Suprapubic skin (tissue), 4 donors: ENCODE results near the gene RFX3. TPM values are rescaled to one million over a fixed set of nuclear protein-coding genes. Genes with fewer than 3 reads are reported as not detected.

Experiments
- DNase-seq, 2 donors: peaks; one replicate each; pipeline ENCODE4 v3.0.0-alpha.2; 2019; ENCODE audit warnings: low spot score in 2 of 2
- H3K27ac ChIP-seq: fragments of 200-600 bp; sonication (generic); one replicate; pipeline ENCODE4 v1.5.1; 2019
- H3K27me3 ChIP-seq: fragments of 200-600 bp; sonication (generic); one replicate; pipeline ENCODE4 v1.5.1; 2019
- H3K36me3 ChIP-seq: fragments of 200-600 bp; sonication (generic); one replicate; pipeline ENCODE4 v1.5.1; 2019
- H3K4me1 ChIP-seq: fragments of 200-600 bp; sonication (generic); one replicate; pipeline ENCODE4 v1.5.1; 2019
- H3K4me3 ChIP-seq: fragments of 200-600 bp; sonication (generic); one replicate; pipeline ENCODE4 v1.5.1; 2019; ENCODE audit warnings: mild to moderate bottlenecking
- H3K9me3 ChIP-seq: fragments of 200-600 bp; sonication (generic); one replicate; pipeline ENCODE4 v1.5.1; 2019
- EP300 ChIP-seq: sonication (generic); formaldehyde crosslinking; IDR thresholded peaks from one replicate; pipeline ENCODE4 v1.6.1; 2017; ENCODE audit warnings: antibody characterized with exemption
- POLR2A ChIP-seq, 2 donors: fragments of 450-650 bp; IDR thresholded peaks; one replicate each; pipeline ENCODE4 v1.6.1; 2017; ENCODE audit warnings: antibody characterized with exemption in 2 of 2, mild to moderate bottlenecking in 2 of 2, moderate library complexity in 2 of 2
- POLR2AphosphoS5 ChIP-seq, 3 donors: sonication (generic); formaldehyde crosslinking; IDR thresholded peaks; one replicate each; pipeline ENCODE4 v1.6.1; 2017; ENCODE audit warnings: antibody characterized with exemption in 3 of 3
- WGBS: methylation state at CpG from one replicate; pipeline ENCODE4 v1.1.5; 2018; 5-methylcytosine and 5-hydroxymethylcytosine counted together
- total RNA-seq, 4 donors: library from RNA; depleted of rRNA; stranded (reverse); fragments of >200 nt; gene quantifications; one replicate each; pipeline ENCODE4 v1.1.0, GENCODE V29; 2016
- TF ChIP-seq, protein P1 (sequence below), 2 donors: fragments of 200-600 bp in 1 of 2; fragments of 450-650 bp in 1 of 2; sonication (generic) in 1 of 2; IDR thresholded peaks; one replicate each; pipeline ENCODE4 v1.5.1; 2016 to 2019; ENCODE audit warnings: antibody characterized with exemption in 2 of 2, mild to moderate bottlenecking in 1 of 2, moderate library complexity in 1 of 2

RFX3 gene
- total RNA-seq, 4 donors from 2014 or later: 7.7 to 23.5 (median 9.4) TPM

DNA sequence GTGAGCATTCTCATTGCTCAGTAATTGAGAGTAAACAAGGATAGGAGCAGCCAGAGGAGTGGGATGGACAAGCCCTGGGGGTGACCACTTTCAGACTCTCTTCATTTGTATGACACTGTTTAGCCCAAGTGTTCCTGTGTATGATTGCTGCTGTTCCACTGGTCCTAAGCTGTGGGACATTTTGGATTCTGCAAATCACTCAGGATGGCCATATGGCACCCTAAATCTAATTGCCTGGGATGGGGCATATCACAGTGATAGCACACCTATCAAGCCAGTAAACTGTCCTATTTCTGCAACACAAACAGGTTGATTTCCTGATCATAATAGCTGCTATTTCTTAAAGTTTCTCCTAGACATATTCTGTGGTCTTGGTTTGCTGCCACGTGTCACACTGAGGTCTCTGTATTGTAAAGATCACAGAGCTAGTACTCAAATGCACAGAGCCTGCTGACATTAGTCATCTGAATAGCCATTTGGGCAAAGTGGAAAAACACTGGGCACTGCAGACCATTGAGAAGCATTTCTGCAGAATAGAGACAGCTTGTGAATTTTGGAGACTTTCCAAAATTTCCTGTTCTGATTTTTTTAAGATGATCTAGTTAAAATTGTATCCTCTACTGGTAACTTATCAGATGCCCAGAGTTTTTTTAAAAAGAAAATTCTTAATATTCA, 320.2 kb downstream of the RFX3 start:
- Histone ChIP-seq H3K27me3 (no peaks in the 10 kb centered on the region), H3K36me3 (no peaks in the 10 kb centered on the region), H3K4me1 (no peaks in the 10 kb centered on the region), H3K9me3 (no peaks in the 10 kb centered on the region), H3K27ac (no peak overlapping the region), H3K4me3 (no peak overlapping the region)
- WGBS: 56% methylated on average over 1 of the region's 1 CpG
- no peak for DNase-seq
- TF ChIP-seq POLR2A (IDR thresholded peaks at IDR 0.05) (no peak), POLR2AphosphoS5 (IDR thresholded peaks at IDR 0.05) (no peak), EP300 (no peak)
- TF ChIP-seq, protein P1, sequence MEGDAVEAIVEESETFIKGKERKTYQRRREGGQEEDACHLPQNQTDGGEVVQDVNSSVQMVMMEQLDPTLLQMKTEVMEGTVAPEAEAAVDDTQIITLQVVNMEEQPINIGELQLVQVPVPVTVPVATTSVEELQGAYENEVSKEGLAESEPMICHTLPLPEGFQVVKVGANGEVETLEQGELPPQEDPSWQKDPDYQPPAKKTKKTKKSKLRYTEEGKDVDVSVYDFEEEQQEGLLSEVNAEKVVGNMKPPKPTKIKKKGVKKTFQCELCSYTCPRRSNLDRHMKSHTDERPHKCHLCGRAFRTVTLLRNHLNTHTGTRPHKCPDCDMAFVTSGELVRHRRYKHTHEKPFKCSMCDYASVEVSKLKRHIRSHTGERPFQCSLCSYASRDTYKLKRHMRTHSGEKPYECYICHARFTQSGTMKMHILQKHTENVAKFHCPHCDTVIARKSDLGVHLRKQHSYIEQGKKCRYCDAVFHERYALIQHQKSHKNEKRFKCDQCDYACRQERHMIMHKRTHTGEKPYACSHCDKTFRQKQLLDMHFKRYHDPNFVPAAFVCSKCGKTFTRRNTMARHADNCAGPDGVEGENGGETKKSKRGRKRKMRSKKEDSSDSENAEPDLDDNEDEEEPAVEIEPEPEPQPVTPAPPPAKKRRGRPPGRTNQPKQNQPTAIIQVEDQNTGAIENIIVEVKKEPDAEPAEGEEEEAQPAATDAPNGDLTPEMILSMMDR (IDR thresholded peaks at IDR 0.05): no peak

DNA sequence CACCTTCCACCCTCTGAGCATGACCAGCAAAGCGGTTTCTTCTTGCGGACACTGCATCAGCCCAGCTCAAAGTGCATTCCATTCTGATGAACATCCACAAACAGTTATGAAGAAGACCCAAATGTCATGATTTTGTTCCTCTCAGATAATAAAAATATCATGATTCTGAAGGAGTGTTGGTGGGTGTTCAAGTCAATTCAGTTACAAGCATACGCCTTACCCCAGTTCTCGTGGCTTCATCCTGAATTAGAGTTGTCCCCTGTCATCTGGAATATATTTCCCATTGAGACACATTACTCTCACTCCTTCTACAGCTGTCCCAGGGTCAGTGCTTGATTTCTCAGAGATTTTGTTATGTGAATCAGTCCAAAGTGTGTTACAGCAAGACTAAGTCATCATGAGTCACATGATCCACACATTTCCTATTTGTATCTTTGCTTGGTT, 325.4 kb downstream of the RFX3 start:
- Histone ChIP-seq H3K4me1 (no peaks in the 10 kb centered on the region), H3K9me3 (no peaks in the 10 kb centered on the region), H3K36me3 (no peaks in the 10 kb centered on the region), H3K27me3 (no peaks in the 10 kb centered on the region), H3K4me3 (no peak overlapping the region), H3K27ac (no peak overlapping the region)
- no peak for DNase-seq
- TF ChIP-seq, protein P1 (IDR thresholded peaks at IDR 0.05): no peak
- TF ChIP-seq POLR2A (IDR thresholded peaks at IDR 0.05) (no peak), EP300 (no peak), POLR2AphosphoS5 (IDR thresholded peaks at IDR 0.05) (no peak)
- WGBS: 82% methylated on average over 4 of the region's 4 CpGs

DNA sequence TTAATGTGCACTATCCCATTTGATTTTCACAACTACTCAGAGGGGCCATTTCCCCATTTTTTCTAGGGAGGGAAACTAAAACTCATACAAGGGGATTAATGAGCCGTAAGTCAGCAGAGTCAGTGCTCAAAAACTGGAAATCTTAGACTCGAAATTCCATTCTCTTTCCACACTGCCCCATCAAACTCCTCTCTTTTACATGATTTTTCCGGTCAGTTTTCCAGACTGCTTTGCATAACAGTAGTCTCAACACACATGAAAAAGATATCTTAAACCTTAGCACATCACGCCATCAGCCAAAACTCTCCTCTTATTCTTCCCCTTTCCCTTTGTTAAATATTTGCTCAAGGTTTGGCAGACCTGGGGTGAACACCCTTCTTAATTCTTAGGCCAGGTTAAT, 332.0 kb downstream of the RFX3 start:
- H3K36me3 ChIP-seq: no peaks in the 10 kb centered on the region
- 88% methylated on average over 4 of the region's 4 CpGs for WGBS

DNA sequence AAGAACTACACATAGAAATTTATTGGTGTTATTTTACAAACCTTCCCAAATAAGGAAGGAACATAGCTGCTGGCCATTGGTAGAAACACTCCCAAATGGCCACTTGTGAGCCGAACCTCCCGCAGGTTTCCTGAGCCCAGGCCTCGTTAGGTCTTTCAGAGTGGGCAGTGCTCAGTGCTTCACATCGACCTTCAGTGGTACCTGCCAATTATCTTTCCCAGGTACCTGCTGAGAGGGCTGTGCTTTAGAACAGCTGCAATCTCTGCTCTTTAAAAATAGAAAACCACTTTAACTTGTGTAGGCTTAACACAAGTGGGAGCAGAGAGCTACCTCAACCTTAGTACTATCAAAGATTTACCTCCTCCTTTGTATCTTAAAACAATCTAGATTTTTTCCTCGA, 334.1 kb downstream of the RFX3 start:
- TF ChIP-seq POLR2AphosphoS5 (IDR thresholded peaks at IDR 0.05) (no peak), POLR2A (IDR thresholded peaks at IDR 0.05) (no peak), EP300 (no peak)
- TF ChIP-seq, protein P1 (IDR thresholded peaks at IDR 0.05): no peak
- 66% methylated on average over 5 of the region's 5 CpGs for WGBS

More for the DNA sequence above, 332.0 kb downstream of the RFX3 start:
- Histone ChIP-seq H3K9me3 (no peaks in the 10 kb centered on the region), H3K27me3 (no peaks in the 10 kb centered on the region), H3K27ac (no peak overlapping the region), H3K4me3 (no peak overlapping the region), H3K4me1 (no peaks in the 10 kb centered on the region)
- TF ChIP-seq POLR2AphosphoS5 (IDR thresholded peaks at IDR 0.05) (no peak), EP300 (no peak), POLR2A (IDR thresholded peaks at IDR 0.05) (no peak)
- TF ChIP-seq, protein P1 (IDR thresholded peaks at IDR 0.05): no peak
- no peak for DNase-seq

DNA sequence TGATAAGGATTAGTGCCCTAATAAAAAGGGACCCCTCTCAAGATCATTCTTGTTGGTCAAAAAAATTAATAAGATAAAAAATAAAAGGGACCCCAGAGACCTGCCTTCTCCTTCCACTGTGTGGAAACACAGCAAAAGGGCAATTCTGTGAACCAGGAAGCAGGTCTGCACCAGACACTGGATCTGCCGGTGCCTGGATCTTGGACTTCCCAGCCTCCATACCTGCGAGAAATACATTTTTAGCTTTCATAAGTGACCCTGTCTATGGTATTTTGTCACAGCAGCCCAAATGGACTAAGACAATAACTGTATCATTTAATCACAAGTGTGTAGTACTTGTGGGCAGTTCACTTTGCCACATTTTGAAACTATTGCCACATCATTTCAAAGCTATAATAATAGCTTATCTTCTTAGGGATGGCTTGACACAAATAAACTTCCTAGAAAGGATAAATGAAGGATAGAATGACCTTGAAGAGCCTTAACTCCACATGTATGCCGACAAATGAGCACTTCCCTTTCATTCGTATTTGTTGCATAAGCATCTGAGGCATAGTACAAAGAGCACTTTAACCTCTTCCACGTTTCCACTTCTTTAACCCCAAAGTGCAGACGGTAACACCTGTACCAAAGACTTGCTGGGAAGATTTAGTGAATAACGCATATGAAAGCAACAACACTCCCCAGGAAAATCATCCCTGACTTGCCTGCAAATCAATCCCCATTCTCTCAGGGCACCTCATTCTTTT, 336.5 kb downstream of the RFX3 start:
- Histone ChIP-seq H3K36me3 (no peaks in the 10 kb centered on the region), H3K9me3 (no peaks in the 10 kb centered on the region), H3K4me3 (no peak overlapping the region), H3K4me1 (no peaks in the 10 kb centered on the region), H3K27me3 (no peaks in the 10 kb centered on the region), H3K27ac (no peak overlapping the region)
- no peak for DNase-seq
- no peak for TF ChIP-seq POLR2A (IDR thresholded peaks at IDR 0.05)
- TF ChIP-seq, protein P1 (IDR thresholded peaks at IDR 0.05): no peak
- TF ChIP-seq POLR2AphosphoS5 (IDR thresholded peaks at IDR 0.05): no peak
- no peak for TF ChIP-seq EP300
- 76% methylated on average over 7 of the region's 7 CpGs for WGBS

More for the DNA sequence above, 334.1 kb downstream of the RFX3 start:
- no peak overlapping the region for H3K4me3 ChIP-seq
- DNase-seq: no peak
- H3K9me3 ChIP-seq: no peaks in the 10 kb centered on the region
- H3K27ac ChIP-seq: no peak overlapping the region
- no peaks in the 10 kb centered on the region for H3K4me1 ChIP-seq
- H3K27me3 ChIP-seq: no peaks in the 10 kb centered on the region
- no peaks in the 10 kb centered on the region for H3K36me3 ChIP-seq
